ENCODE data around the gene HPX. TPM values are rescaled to one million over a fixed set of nuclear protein-coding genes. Genes with fewer than 3 reads are reported as not detected.

HPX gene
- 1 to 10 TPM in 3 of 4 donors, under 1 TPM in 1; 0.85 to 5.7 (median 3.3) TPM for polyA plus RNA-seq
- long read RNA-seq, donor 1, partial matches to known transcripts, result 0 of 3 reads
- long read RNA-seq, donor 1, other reads (novel, unspliced or antisense), result 0 of 3 reads
- long read RNA-seq, donor 2, partial matches to known transcripts, result 0 of 1 reads
- long read RNA-seq, donor 2, other reads (novel, unspliced or antisense), result 0 of 1 reads
- long read RNA-seq, donor 3, result 0 reads
- long read RNA-seq, donor 4, result 0 reads
- long read RNA-seq, donor 5, partial matches to known transcripts, result 0 of 1 reads
- long read RNA-seq, donor 5, other reads (novel, unspliced or antisense), result 0 of 1 reads
- long read RNA-seq, donor 6, result 0 reads
- long read RNA-seq, donor 7, result 0 reads
- long read RNA-seq, donor 8, result 0 reads
- long read RNA-seq, donor 9, result 0 reads
- long read RNA-seq, donor 10, partial matches to known transcripts, result 0 of 2 reads
- long read RNA-seq, donor 10, other reads (novel, unspliced or antisense), result 0 of 2 reads

GRCh38 chr11:6440906-6441358 is at the start of gene HPX:
TSS of gene HPX (minus strand) at chr11:6440987. CDS start at chr11:6440963, 24 bp downstream.
- no peak for FAIRE-seq
- 80 to 93% (median 87%) methylated on average over 3 of the region's 3 CpGs for WGBS, 3 donors

DNA sequence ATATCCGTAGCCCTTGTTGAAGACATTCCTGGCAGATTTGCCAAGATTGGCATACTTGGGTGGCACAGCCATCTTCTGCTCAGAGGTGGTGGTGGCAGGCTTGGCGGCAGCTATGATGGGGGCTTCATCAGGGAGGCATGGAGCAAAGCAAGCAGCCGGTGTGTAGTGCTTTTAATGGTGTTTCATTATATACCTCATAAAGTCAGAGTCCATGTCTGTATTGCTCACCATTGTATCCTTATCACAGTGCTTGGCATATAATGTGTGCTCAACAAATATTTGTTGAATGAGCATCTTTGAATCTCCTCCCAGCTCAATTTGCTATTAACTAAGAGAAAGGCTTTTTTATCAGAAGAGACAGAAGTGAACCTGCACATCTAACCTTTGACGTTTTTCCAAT is 48.5 kb upstream of the HPX start:
- Histone ChIP-seq H3K27me3 (ENCODE audit: control insufficient read depth in 3 of 3, insufficient read depth in 3 of 3, low read length in 3 of 3) (no peaks in the 10 kb centered on the region), H3K36me3 (ENCODE audit: control insufficient read depth in 3 of 3, insufficient read depth in 2 of 3, low read depth in 1 of 3, low read length in 3 of 3) (peaks cover 0 to 2% (median 0%) of the 10 kb centered on the region in 3 donors), H3K27ac (ENCODE audit: low read depth in 1 of 3, low read length in 2 of 3) (peak overlapping the region; percentile 29 to 47 (median 43)), H3K4me3 (ENCODE audit: low read depth in 1 of 3, low read length in 3 of 3) (no peak overlapping the region), H3K4me1 (ENCODE audit: control insufficient read depth in 3 of 3, insufficient read depth in 2 of 3, low read depth in 1 of 3, low read length in 2 of 3) (peaks cover 0 to 38% (median 10%) of the 10 kb centered on the region in 3 donors), H3K9me3 (ENCODE audit: control insufficient read depth in 2 of 2, insufficient read depth in 1 of 2, low read depth in 1 of 2, low read length in 1 of 2) (no peaks in the 10 kb centered on the region)
- DNase-seq (peak; percentile 74 to 79), FAIRE-seq (no peak)
- WGBS, 3 donors, result 16 to 65% (median 44%) methylated on average over 4 of the region's 4 CpGs

More at GRCh38 chr11:6440906-6441358, at the start of gene HPX:
- H3K27me3 ChIP-seq (ENCODE audit: control insufficient read depth in 3 of 3, insufficient read depth in 3 of 3, low read length in 3 of 3), result no peaks in the 10 kb centered on the region
- peaks cover 0 to 20% (median 0%) of the 10 kb centered on the region in 3 donors for H3K4me1 ChIP-seq (ENCODE audit: control insufficient read depth in 3 of 3, insufficient read depth in 2 of 3, low read depth in 1 of 3, low read length in 2 of 3)
- no peaks in the 10 kb centered on the region for H3K36me3 ChIP-seq (ENCODE audit: control insufficient read depth in 3 of 3, insufficient read depth in 2 of 3, low read depth in 1 of 3, low read length in 3 of 3)
- H3K27ac ChIP-seq (ENCODE audit: low read depth in 1 of 3, low read length in 2 of 3), result no peak within 1 kb of the TSS
- DNase-seq, result no peak
- H3K4me3 ChIP-seq (ENCODE audit: low read depth in 1 of 3, low read length in 3 of 3), result no peak within 1 kb of the TSS
- H3K9me3 ChIP-seq (ENCODE audit: control insufficient read depth in 2 of 2, insufficient read depth in 1 of 2, low read depth in 1 of 2, low read length in 1 of 2), result no peaks in the 10 kb centered on the region

DNA sequence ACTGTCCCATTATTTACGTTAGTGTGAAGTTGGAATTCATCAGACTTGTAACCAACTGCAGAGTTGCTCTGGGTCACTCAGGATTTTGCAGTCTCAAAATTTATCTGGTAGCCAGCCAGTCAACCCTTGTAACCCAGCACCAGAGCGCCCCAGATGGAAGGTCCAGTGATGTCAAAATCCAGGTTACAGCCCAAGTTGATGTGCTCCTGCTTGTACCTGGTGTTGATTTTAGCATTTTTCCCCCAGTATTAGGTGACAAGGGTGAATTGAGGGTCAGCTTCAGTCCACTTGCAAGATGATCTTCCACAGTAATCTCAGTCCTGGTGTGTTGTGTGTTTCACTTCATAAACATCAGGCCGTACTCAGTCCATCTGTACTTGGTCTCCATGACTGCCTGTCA is 48.0 kb upstream of the HPX start:
- DNase-seq (no peak), FAIRE-seq (no peak)
- Histone ChIP-seq H3K4me3 (ENCODE audit: low read depth in 1 of 3, low read length in 3 of 3) (no peak overlapping the region), H3K27me3 (ENCODE audit: control insufficient read depth in 3 of 3, insufficient read depth in 3 of 3, low read length in 3 of 3) (no peaks in the 10 kb centered on the region), H3K27ac (ENCODE audit: low read depth in 1 of 3, low read length in 2 of 3) (peak overlapping the region in 2 of 3 donors; percentile 43 to 47), H3K4me1 (ENCODE audit: control insufficient read depth in 3 of 3, insufficient read depth in 2 of 3, low read depth in 1 of 3, low read length in 2 of 3) (peaks cover 0 to 38% (median 10%) of the 10 kb centered on the region in 3 donors), H3K9me3 (ENCODE audit: control insufficient read depth in 2 of 2, insufficient read depth in 1 of 2, low read depth in 1 of 2, low read length in 1 of 2) (no peaks in the 10 kb centered on the region), H3K36me3 (ENCODE audit: control insufficient read depth in 3 of 3, insufficient read depth in 2 of 3, low read depth in 1 of 3, low read length in 3 of 3) (peaks cover 0 to under 1% (median 0%) of the 10 kb centered on the region in 3 donors)
- WGBS, 3 donors, result 82 to 90% (median 90%) methylated on average over 3 of the region's 3 CpGs

GRCh38 chr11:6488342-6488741 is 47.6 kb upstream of the HPX start:
- Histone ChIP-seq H3K27ac (ENCODE audit: low read depth in 1 of 3, low read length in 2 of 3) (peak overlapping the region in 1 of 3 donors; percentile 43), H3K27me3 (ENCODE audit: control insufficient read depth in 3 of 3, insufficient read depth in 3 of 3, low read length in 3 of 3) (no peaks in the 10 kb centered on the region), H3K4me3 (ENCODE audit: low read depth in 1 of 3, low read length in 3 of 3) (no peak overlapping the region), H3K4me1 (ENCODE audit: control insufficient read depth in 3 of 3, insufficient read depth in 2 of 3, low read depth in 1 of 3, low read length in 2 of 3) (peaks cover 0 to 38% (median 10%) of the 10 kb centered on the region in 3 donors), H3K9me3 (ENCODE audit: control insufficient read depth in 2 of 2, insufficient read depth in 1 of 2, low read depth in 1 of 2, low read length in 1 of 2) (no peaks in the 10 kb centered on the region), H3K36me3 (ENCODE audit: control insufficient read depth in 3 of 3, insufficient read depth in 2 of 3, low read depth in 1 of 3, low read length in 3 of 3) (no peaks in the 10 kb centered on the region)
- 73 to 81% (median 78%) methylated on average over 6 of the region's 6 CpGs for WGBS, 3 donors
- FAIRE-seq, result no peak
- DNase-seq, result no peak

DNA sequence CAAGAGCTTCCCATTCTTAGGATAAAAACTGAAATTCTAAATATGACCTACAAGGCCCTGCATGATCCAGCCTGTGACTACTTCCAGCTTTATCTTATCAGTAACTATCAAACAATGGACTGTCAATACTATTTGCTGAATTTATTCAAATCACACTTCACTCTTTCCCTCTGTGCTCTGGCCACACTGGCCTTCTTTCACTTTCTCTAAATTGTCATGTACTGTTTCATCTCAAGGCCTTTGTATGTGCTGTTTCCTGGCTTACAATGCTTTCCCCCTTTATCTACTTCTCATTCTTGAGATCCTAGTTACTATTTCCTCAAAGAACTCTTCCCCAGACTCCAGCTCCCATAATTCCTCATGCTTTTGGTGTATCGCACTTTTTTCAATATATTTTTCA is 46.2 kb upstream of the HPX start:
- peaks cover 1 to 51% (median 18%) of the 10 kb centered on the region in 3 donors for H3K4me1 ChIP-seq (ENCODE audit: control insufficient read depth in 3 of 3, insufficient read depth in 2 of 3, low read depth in 1 of 3, low read length in 2 of 3)
- H3K4me3 ChIP-seq (ENCODE audit: low read depth in 1 of 3, low read length in 3 of 3), result no peak overlapping the region
- 86 to 95% (median 94%) methylated on average over 1 of the region's 1 CpG for WGBS, 3 donors
- no peaks in the 10 kb centered on the region for H3K9me3 ChIP-seq (ENCODE audit: control insufficient read depth in 2 of 2, insufficient read depth in 1 of 2, low read depth in 1 of 2, low read length in 1 of 2)
- FAIRE-seq (no peak), DNase-seq (no peak)
- no peaks in the 10 kb centered on the region for H3K27me3 ChIP-seq (ENCODE audit: control insufficient read depth in 3 of 3, insufficient read depth in 3 of 3, low read length in 3 of 3)
- H3K27ac ChIP-seq (ENCODE audit: low read depth in 1 of 3, low read length in 2 of 3), result peak overlapping the region in 1 of 3 donors; percentile 31
- peaks cover 0 to 7% (median 2%) of the 10 kb centered on the region in 3 donors for H3K36me3 ChIP-seq (ENCODE audit: control insufficient read depth in 3 of 3, insufficient read depth in 2 of 3, low read depth in 1 of 3, low read length in 3 of 3)

DNA sequence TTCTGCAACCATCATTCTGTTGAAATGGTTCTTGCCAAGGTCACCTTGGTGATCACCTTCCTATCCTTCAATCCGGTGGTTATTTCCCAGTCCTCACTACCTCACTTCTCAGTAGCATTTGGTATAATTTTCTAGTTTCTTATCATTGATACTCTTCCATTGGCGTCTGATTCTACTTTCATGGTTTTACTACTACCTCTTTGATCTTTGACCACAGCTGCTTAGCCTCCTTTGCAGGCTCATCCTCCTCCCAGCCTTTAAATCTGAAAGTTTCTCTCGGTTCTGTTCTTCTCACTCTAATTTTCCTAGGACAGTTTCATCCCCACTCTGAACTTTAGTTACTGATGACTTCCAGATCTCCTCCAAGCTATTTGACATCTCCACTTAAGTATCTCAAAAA is 45.5 kb upstream of the HPX start:
- Histone ChIP-seq H3K27me3 (ENCODE audit: control insufficient read depth in 3 of 3, insufficient read depth in 3 of 3, low read length in 3 of 3) (no peaks in the 10 kb centered on the region), H3K4me3 (ENCODE audit: low read depth in 1 of 3, low read length in 3 of 3) (no peak overlapping the region), H3K9me3 (ENCODE audit: control insufficient read depth in 2 of 2, insufficient read depth in 1 of 2, low read depth in 1 of 2, low read length in 1 of 2) (no peaks in the 10 kb centered on the region), H3K4me1 (ENCODE audit: control insufficient read depth in 3 of 3, insufficient read depth in 2 of 3, low read depth in 1 of 3, low read length in 2 of 3) (peaks cover 1 to 51% (median 18%) of the 10 kb centered on the region in 3 donors), H3K36me3 (ENCODE audit: control insufficient read depth in 3 of 3, insufficient read depth in 2 of 3, low read depth in 1 of 3, low read length in 3 of 3) (peaks cover 0 to 7% (median 2%) of the 10 kb centered on the region in 3 donors), H3K27ac (ENCODE audit: low read depth in 1 of 3, low read length in 2 of 3) (peak overlapping the region in 1 of 3 donors; percentile 8)
- 63 to 68% (median 65%) methylated on average over 3 of the region's 3 CpGs for WGBS, 3 donors
- FAIRE-seq (no peak), DNase-seq (no peak)

DNA sequence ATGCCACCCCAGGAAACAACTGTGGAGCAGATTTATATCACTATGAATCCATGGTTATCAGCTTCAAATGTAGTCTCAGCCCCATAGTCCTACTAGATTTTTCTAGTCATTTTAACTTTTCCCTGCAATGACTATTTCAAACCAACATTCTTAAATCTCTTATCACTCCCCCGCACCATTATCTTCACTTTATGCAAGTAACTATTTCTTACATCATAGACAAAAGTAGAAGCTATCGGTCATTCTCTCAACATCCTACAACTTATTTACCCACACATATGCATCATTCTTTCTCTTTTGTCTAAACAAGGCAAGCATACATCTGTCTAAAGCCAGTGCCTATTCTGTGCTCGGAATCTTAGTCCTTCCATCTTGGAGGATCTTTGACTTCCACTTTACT is 44.9 kb upstream of the HPX start:
- DNase-seq (no peak), FAIRE-seq (no peak)
- Histone ChIP-seq H3K4me3 (ENCODE audit: low read depth in 1 of 3, low read length in 3 of 3) (no peak overlapping the region), H3K36me3 (ENCODE audit: control insufficient read depth in 3 of 3, insufficient read depth in 2 of 3, low read depth in 1 of 3, low read length in 3 of 3) (peaks cover 0 to 7% (median 2%) of the 10 kb centered on the region in 3 donors), H3K9me3 (ENCODE audit: control insufficient read depth in 2 of 2, insufficient read depth in 1 of 2, low read depth in 1 of 2, low read length in 1 of 2) (no peaks in the 10 kb centered on the region), H3K27me3 (ENCODE audit: control insufficient read depth in 3 of 3, insufficient read depth in 3 of 3, low read length in 3 of 3) (no peaks in the 10 kb centered on the region), H3K4me1 (ENCODE audit: control insufficient read depth in 3 of 3, insufficient read depth in 2 of 3, low read depth in 1 of 3, low read length in 2 of 3) (peaks cover 1 to 49% (median 18%) of the 10 kb centered on the region in 3 donors), H3K27ac (ENCODE audit: low read depth in 1 of 3, low read length in 2 of 3) (no peak overlapping the region)
- WGBS, 3 donors, result 95 to 98% (median 96%) methylated on average over 3 of the region's 3 CpGs

- Histone ChIP-seq H3K4me1 (ENCODE audit: control insufficient read depth in 3 of 3, insufficient read depth in 2 of 3, low read depth in 1 of 3, low read length in 2 of 3) (peaks cover 1 to 43% (median 17%) of the 10 kb centered on the region in 3 donors), H3K36me3 (ENCODE audit: control insufficient read depth in 3 of 3, insufficient read depth in 2 of 3, low read depth in 1 of 3, low read length in 3 of 3) (peaks cover 0 to 25% (median 2%) of the 10 kb centered on the region in 3 donors), H3K9me3 (ENCODE audit: control insufficient read depth in 2 of 2, insufficient read depth in 1 of 2, low read depth in 1 of 2, low read length in 1 of 2) (no peaks in the 10 kb centered on the region), H3K4me3 (ENCODE audit: low read depth in 1 of 3, low read length in 3 of 3) (no peak overlapping the region), H3K27ac (ENCODE audit: low read depth in 1 of 3, low read length in 2 of 3) (no peak overlapping the region), H3K27me3 (ENCODE audit: control insufficient read depth in 3 of 3, insufficient read depth in 3 of 3, low read length in 3 of 3) (no peaks in the 10 kb centered on the region)
- DNase-seq, result no peak
- 88 to 92% (median 90%) methylated on average over 6 of the region's 6 CpGs for WGBS, 3 donors
- FAIRE-seq, result no peak
These were observed 42.2 kb upstream of the HPX start for GRCh38 chr11:6483015-6483414.
